ENCODE data around the gene EFNA5. TPM values are rescaled to one million over a fixed set of nuclear protein-coding genes. Genes with fewer than 3 reads are reported as not detected.

Gene EFNA5
- total RNA-seq, 1 experiment from 2014 or later = 0.22 TPM

- H3K27ac ChIP-seq (ENCODE audit: low read depth, low read length) = no peak overlapping the region
- no peaks in the 10 kb centered on the region for H4K20me1 ChIP-seq (ENCODE audit: insufficient read depth)
- no TSS peak for BruUV-seq (replicated peaks)
- H2AFZ ChIP-seq (ENCODE audit: low read depth, low read length, poor library complexity, severe bottlenecking) = no peak overlapping the region
- H3K9me2 ChIP-seq (ENCODE audit: insufficient read depth) = no peaks in the 10 kb centered on the region
- H3K27me3 ChIP-seq (ENCODE audit: insufficient read depth, low read length) = no peaks in the 10 kb centered on the region
- DNase-seq (ENCODE audit: low read depth, low spot score) (no peak), ATAC-seq (no peak)
- no peaks in the 10 kb centered on the region for H3K36me3 ChIP-seq (ENCODE audit: control insufficient read depth in 1 of 2, insufficient read depth in 2 of 2, low read length in 2 of 2)
- CTCF ChIA-PET = no interaction called here
- RAD21 ChIA-PET (ENCODE audit: low non-redundant PET in 1 of 2, low total read pairs in 2 of 2, uncharacterized antibody in 2 of 2, unreplicated experiment in 2 of 2) = no interaction called here
- TF ChIP-seq SP1 (IDR thresholded peaks at IDR 0.05; ENCODE audit: low read depth) = no peak
- TF ChIP-seq SIN3A (IDR thresholded peaks at IDR 0.05; ENCODE audit: low read depth) = no peak
- TF ChIP-seq RAD21 (IDR thresholded peaks at IDR 0.05; ENCODE audit: low read depth) = no peak
- no peak for TF ChIP-seq ELF1 (IDR thresholded peaks at IDR 0.05; ENCODE audit: borderline replicate concordance, low read depth)
- no peak for TF ChIP-seq EZH2 (IDR thresholded peaks at IDR 0.05)
- no peak for TF ChIP-seq JUND (IDR thresholded peaks at IDR 0.05)
- TF ChIP-seq YY1 (IDR thresholded peaks at IDR 0.05; ENCODE audit: extremely low read depth, insufficient replicate concordance, low read depth, low read length) = no peak
- TF ChIP-seq CEBPB (IDR thresholded peaks at IDR 0.05; ENCODE audit: low read depth) = no peak
- no peak for TF ChIP-seq ZFX (IDR thresholded peaks at IDR 0.05)
- H3K4me2 ChIP-seq (ENCODE audit: low read length) = no peak overlapping the region
- no peaks in the 10 kb centered on the region for H3K4me1 ChIP-seq (ENCODE audit: control insufficient read depth in 1 of 2, insufficient read depth in 2 of 2, low read length in 2 of 2)
- H3K9ac ChIP-seq (ENCODE audit: low read length) = no peak overlapping the region
- POLR2A ChIA-PET = no interaction called here
- H3K9me3 ChIP-seq (ENCODE audit: control insufficient read depth in 1 of 2, insufficient read depth in 1 of 2, low read depth in 1 of 2, low read length in 2 of 2) = no peaks in the 10 kb centered on the region
- intact Hi-C loops (cut with micrococcal nuclease) = no loop called here
- no peaks in the 10 kb centered on the region for H3K79me2 ChIP-seq (ENCODE audit: insufficient read depth, low read length)
- H3K4me3 ChIP-seq (replicated peaks in 1 of 2; ENCODE audit: low read depth in 1 of 2, low read length in 2 of 2) = no peak overlapping the region
Observed at GRCh38 chr5:107661038-107661649, 9.6 kb downstream of the EFNA5 start.

DNA sequence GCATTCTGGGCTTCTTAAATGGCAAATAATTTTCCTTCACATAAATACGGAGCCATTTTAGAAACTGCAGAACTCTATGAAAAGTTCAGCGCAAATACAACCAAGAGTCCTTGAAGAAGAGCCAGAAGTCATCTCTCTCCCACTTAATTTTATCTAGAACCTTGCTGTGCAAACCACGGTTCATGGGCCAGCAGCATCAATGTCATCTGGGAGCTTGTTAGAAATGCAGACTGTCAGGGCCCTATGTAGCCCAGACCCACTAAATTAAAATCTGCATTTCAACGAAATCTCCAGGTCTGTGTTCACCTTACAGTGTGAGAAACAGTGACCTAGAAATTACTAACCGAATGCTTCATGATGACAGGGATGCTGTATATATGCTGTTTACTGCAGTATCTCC is 12.2 kb downstream of the EFNA5 start:
- ATAC-seq = no peak
- H3K4me1 ChIP-seq (ENCODE audit: control insufficient read depth in 1 of 2, insufficient read depth in 2 of 2, low read length in 2 of 2) = no peaks in the 10 kb centered on the region
- CTCF ChIA-PET = no interaction called here
- POLR2A ChIA-PET = no interaction called here
- H3K79me2 ChIP-seq (ENCODE audit: insufficient read depth, low read length) = no peaks in the 10 kb centered on the region
- no peaks in the 10 kb centered on the region for H4K20me1 ChIP-seq (ENCODE audit: insufficient read depth)
- RAD21 ChIA-PET (ENCODE audit: low non-redundant PET in 1 of 2, low total read pairs in 2 of 2, uncharacterized antibody in 2 of 2, unreplicated experiment in 2 of 2) = no interaction called here
- H3K4me2 ChIP-seq (ENCODE audit: low read length) = no peak overlapping the region
- BruUV-seq (replicated peaks) = no TSS peak
- no peaks in the 10 kb centered on the region for H3K9me3 ChIP-seq (ENCODE audit: control insufficient read depth in 1 of 2, insufficient read depth in 1 of 2, low read depth in 1 of 2, low read length in 2 of 2)
- H3K27me3 ChIP-seq (ENCODE audit: insufficient read depth, low read length) = no peaks in the 10 kb centered on the region
- H3K9me2 ChIP-seq (ENCODE audit: insufficient read depth) = no peaks in the 10 kb centered on the region
- H3K36me3 ChIP-seq (ENCODE audit: control insufficient read depth in 1 of 2, insufficient read depth in 2 of 2, low read length in 2 of 2) = no peaks in the 10 kb centered on the region
- no peak for DNase-seq (ENCODE audit: low read depth, low spot score)
- H3K9ac ChIP-seq (ENCODE audit: low read length) = no peak overlapping the region
- intact Hi-C loops (cut with micrococcal nuclease) = no loop called here
- no peak for TF ChIP-seq POLR2A (IDR thresholded peaks at IDR 0.05; ENCODE audit: borderline replicate concordance, extremely low read depth, insufficient read depth, insufficient read length)
- H2AFZ ChIP-seq (ENCODE audit: low read depth, low read length, poor library complexity, severe bottlenecking) = no peak overlapping the region
- no peak overlapping the region for H3K27ac ChIP-seq (ENCODE audit: low read depth, low read length)
- H3K4me3 ChIP-seq (replicated peaks in 1 of 2; ENCODE audit: low read depth in 1 of 2, low read length in 2 of 2) = no peak overlapping the region
